Stimulated activated CD8-positive, alpha-beta memory T cell treated with anti-CD3 and anti-CD28 coated beads, Interleukin-4, amount 100 ng/mL, for 24 hours (primary cell): Measurements from ENCODE around the gene FBXO3.
"Not testable (repeated sequence)": the region's sequence is repeated elsewhere in the genome, so short reads cannot be mapped to it uniquely, and the experiment has no call there.

Source experiments
- DNase-seq: peaks from one replicate; pipeline ENCODE4 v3.0.0-alpha.2; 2020; ENCODE audit warnings: low read depth

Gene FBXO3

GRCh38 chr11:33772300-33772699 lies 2.0 kb downstream of the FBXO3 start:
- DNase-seq = no peak

GRCh38 chr11:33770236-33770635 lies 4.1 kb downstream of the FBXO3 start:
- no peak for DNase-seq

GRCh38 chr11:33769542-33769941 lies 4.8 kb downstream of the FBXO3 start:
- no peak for DNase-seq

GRCh38 chr11:33767624-33768023 lies 6.7 kb downstream of the FBXO3 start:
- no peak for DNase-seq

- no peak for DNase-seq
Observed at GRCh38 chr11:33766085-33766484, 8.2 kb downstream of the FBXO3 start.

GRCh38 chr11:33761471-33761870 lies 12.8 kb downstream of the FBXO3 start:
- DNase-seq = no peak

- no peak for DNase-seq
Observed at GRCh38 chr11:33753304-33753967, 20.9 kb downstream of the FBXO3 start.

GRCh38 chr11:33751878-33752277 lies 22.4 kb downstream of the FBXO3 start:
- DNase-seq = no peak

- no peak for DNase-seq
Observed at GRCh38 chr11:33747979-33748378, 26.3 kb downstream of the FBXO3 start.

GRCh38 chr11:33743291-33743690 lies 31.0 kb downstream of the FBXO3 start:
- DNase-seq = no peak

GRCh38 chr11:33742249-33742851 lies 32.0 kb downstream of the FBXO3 start:
- DNase-seq = no peak

- no peak for DNase-seq
Observed at GRCh38 chr11:33741806-33742205, 32.5 kb downstream of the FBXO3 start.

- no peak for DNase-seq
Observed at GRCh38 chr11:33737362-33737821, 36.9 kb downstream of the FBXO3 start.

GRCh38 chr11:33736148-33736812 lies 38.0 kb downstream of the FBXO3 start, which contains the start of gene CD59:
CD59 (minus strand) TSS chr11:33736423; CDS start chr11:33722445, 13,978 bp downstream.
- peak; percentile 83 for DNase-seq

GRCh38 chr11:33735271-33736147 lies 38.8 kb downstream of the FBXO3 start:
- peak; percentile 19 for DNase-seq

- no peak for DNase-seq
Observed at GRCh38 chr11:33734441-33735270, 39.7 kb downstream of the FBXO3 start.

GRCh38 chr11:33733980-33734379 lies 40.3 kb downstream of the FBXO3 start:
- no peak for DNase-seq

GRCh38 chr11:33731723-33732531 lies 42.4 kb downstream of the FBXO3 start:
- DNase-seq = peak; percentile 6

- no peak for DNase-seq
Observed at GRCh38 chr11:33730716-33731115, 43.6 kb downstream of the FBXO3 start.

- DNase-seq = not testable (repeated sequence)
Observed at GRCh38 chr11:33729072-33729664, 45.2 kb downstream of the FBXO3 start.
